HepG2 (cell line): ENCODE measurements around the gene CSTPP1. TPM values are rescaled to one million over a fixed set of nuclear protein-coding genes. Genes with fewer than 3 reads are reported as not detected.

Source experiments
- ARID3A ChIP-seq: IDR thresholded peaks from 2 replicates; pipeline ENCODE4 v1.6.1; 2012; ENCODE audit warnings: low read depth, low read length, improper control_type of control experiment
- ASH2L ChIP-seq: fragments of 300-600, 200-600 bp; sonication (generic); IDR thresholded peaks from 2 replicates; pipeline ENCODE4 v1.7.0; 2017; ENCODE audit warnings: low read depth, mild to moderate bottlenecking, moderate library complexity, mixed read lengths, low read length; ENCODE audit not compliant: insufficient read length
- ATF5 ChIP-seq: sonication (generic); formaldehyde crosslinking; IDR thresholded peaks from 2 replicates; pipeline ENCODE4 v1.4.0; 2020; ENCODE audit warnings: mild to moderate bottlenecking, low read depth, missing genetic modification reagents
- CCAR2 ChIP-seq: fragments of 200-400 bp; formaldehyde crosslinking; optimal IDR thresholded peaks from 2 replicates; pipeline ENCODE3; 2018; ENCODE audit warnings: low read depth, mild to moderate bottlenecking, low read length, moderate library complexity
- FOXJ3 ChIP-seq: sonication (generic); formaldehyde crosslinking; IDR thresholded peaks from 2 replicates; pipeline ENCODE4 v1.4.0; 2020; ENCODE audit warnings: missing genetic modification reagents, mild to moderate bottlenecking, borderline replicate concordance
- JUN ChIP-seq: sonication (generic); formaldehyde crosslinking; IDR thresholded peaks from 2 replicates; pipeline ENCODE4 v1.4.0; 2020; ENCODE audit warnings: mild to moderate bottlenecking, missing genetic modification reagents
- MAZ ChIP-seq, 2 experiments: sonication (generic) in 1 of 2; formaldehyde crosslinking in 1 of 2; IDR thresholded peaks; 2 replicates each; pipeline versions ENCODE4 v1.5.0 to v1.6.1; 2012 to 2020; ENCODE audit warnings: low read depth in 2 of 2, mild to moderate bottlenecking in 2 of 2, borderline replicate concordance in 1 of 2, improper control_type of control experiment in 1 of 2, low read length in 1 of 2, missing genetic modification reagents in 1 of 2, moderate library complexity in 1 of 2
- MIXL1 ChIP-seq: IDR thresholded peaks from 2 replicates; pipeline ENCODE4 v1.6.1; 2016
- MXI1 ChIP-seq: IDR thresholded peaks from 3 replicates; pipeline ENCODE4 v1.6.1; 2012; ENCODE audit warnings: low read depth, low read length, inconsistent platforms, borderline replicate concordance
- NPAS2 ChIP-seq: sonication (generic); formaldehyde crosslinking; IDR thresholded peaks from 2 replicates; pipeline ENCODE4 v1.8.0; 2022; ENCODE audit warnings: mild to moderate bottlenecking, missing genetic modification reagents, borderline replicate concordance
- NR2F1 ChIP-seq, 2 experiments: fragments of 450-650 bp in 1 of 2; formaldehyde crosslinking in 1 of 2; IDR thresholded peaks; 2 replicates each; pipeline versions ENCODE4 v1.5.0 to v1.6.1; 2016 to 2020; ENCODE audit warnings: mild to moderate bottlenecking in 1 of 2, missing compliant biosample characterization in 1 of 2, missing genetic modification reagents in 1 of 2, moderate library complexity in 1 of 2
- PITX1 ChIP-seq: sonication (generic); formaldehyde crosslinking; IDR thresholded peaks from 2 replicates; pipeline ENCODE4 v1.5.1; 2020; ENCODE audit warnings: mild to moderate bottlenecking, missing genetic modification reagents
- RORA ChIP-seq: sonication (generic); formaldehyde crosslinking; IDR thresholded peaks from 2 replicates; pipeline ENCODE4 v1.5.0; 2020; ENCODE audit warnings: mild to moderate bottlenecking, missing genetic modification reagents, moderate library complexity
- SCMH1 ChIP-seq: sonication (generic); formaldehyde crosslinking; IDR thresholded peaks from 2 replicates; pipeline ENCODE4 v1.9.0; 2021; ENCODE audit warnings: missing genetic modification reagents, mild to moderate bottlenecking, borderline replicate concordance
- SMYD3 ChIP-seq: sonication (generic); formaldehyde crosslinking; IDR thresholded peaks from 2 replicates; pipeline ENCODE4 v1.8.1; 2023; ENCODE audit warnings: mild to moderate bottlenecking, missing genetic modification reagents
- SOX5 ChIP-seq: IDR thresholded peaks from 2 replicates; pipeline ENCODE4 v1.6.1; 2016; ENCODE audit warnings: borderline replicate concordance
- SOX6 ChIP-seq, 2 experiments: fragments of 450-650 bp in 1 of 2; sonication (generic) in 1 of 2; formaldehyde crosslinking in 1 of 2; IDR thresholded peaks; 2 replicates each; pipeline versions ENCODE4 v1.4.0 to v1.6.1; 2017 to 2020; ENCODE audit warnings: antibody characterized with exemption in 1 of 2, mild to moderate bottlenecking in 1 of 2, missing genetic modification reagents in 1 of 2
- TEAD3 ChIP-seq: optimal IDR thresholded peaks from 2 replicates; pipeline ENCODE3; 2016; ENCODE audit warnings: borderline replicate concordance
- ZFX ChIP-seq: sonication (generic); formaldehyde crosslinking; IDR thresholded peaks from 2 replicates; pipeline ENCODE4 v1.4.0; 2020; ENCODE audit warnings: mild to moderate bottlenecking, low read depth, missing genetic modification reagents, moderate library complexity
- ZMAT3 ChIP-seq: sonication (generic); formaldehyde crosslinking; conservative IDR thresholded peaks from 2 replicates; pipeline ENCODE4 v1.7.0; 2021; ENCODE audit warnings: missing genetic modification reagents
- ZNF326 ChIP-seq: sonication (generic); formaldehyde crosslinking; IDR thresholded peaks from 2 replicates; pipeline ENCODE4 v1.4.0; 2020; ENCODE audit warnings: missing genetic modification reagents, borderline replicate concordance
- ZNF441 ChIP-seq: sonication (generic); formaldehyde crosslinking; IDR thresholded peaks from 2 replicates; pipeline ENCODE4 v1.7.0; 2021; ENCODE audit warnings: missing genetic modification reagents, borderline replicate concordance
- ZNF615 ChIP-seq: sonication (generic); formaldehyde crosslinking; IDR thresholded peaks from 2 replicates; pipeline ENCODE4 v1.5.0; 2020; ENCODE audit warnings: mild to moderate bottlenecking, missing genetic modification reagents, borderline replicate concordance
- ZSCAN25 ChIP-seq: sonication (generic); formaldehyde crosslinking; IDR thresholded peaks from 2 replicates; pipeline ENCODE4 v1.8.0; 2022; ENCODE audit warnings: mild to moderate bottlenecking, missing genetic modification reagents
- polyA plus RNA-seq, 8 experiments: library from polyadenylated mRNA; depleted of rRNA in 3 of 8; stranded (reverse) in 7 of 8; unstranded in 1 of 8; fragments of >200 nt; fragmentation: Illumina TruSeq in 4 of 8; extraction: Trizol in 4 of 8; gene quantifications; 2 replicates each; pipeline versions ENCODE4 v1.2.1 to v1.2.3, GENCODE V29; 2011 to 2016; ENCODE audit warnings: low read depth in 4 of 8, missing spikeins in 1 of 8, mixed read lengths in 1 of 8; ENCODE audit not compliant: insufficient read depth in 1 of 8
- total RNA-seq, 5 experiments: library from RNA; depleted of rRNA; stranded (reverse); fragments of >200 nt; fragmentation: Illumina TruSeq; extraction: Trizol; gene quantifications; 2 replicates each; pipeline ENCODE4 v1.2.3, GENCODE V29; 2016; ENCODE audit warnings: low read depth in 1 of 5
- TF ChIP-seq, protein P1 (sequence below): sonication (generic); formaldehyde crosslinking; IDR thresholded peaks from 2 replicates; pipeline ENCODE4 v1.8.0; 2022; ENCODE audit warnings: missing genetic modification reagents, mild to moderate bottlenecking, borderline replicate concordance

The CSTPP1 gene
- total and polyA plus RNA-seq, 2 of the 13 experiments (the other 11 are each of a cell fraction or from before 2014, with no cell fraction given) = 12.3 to 14.6 TPM

DNA sequence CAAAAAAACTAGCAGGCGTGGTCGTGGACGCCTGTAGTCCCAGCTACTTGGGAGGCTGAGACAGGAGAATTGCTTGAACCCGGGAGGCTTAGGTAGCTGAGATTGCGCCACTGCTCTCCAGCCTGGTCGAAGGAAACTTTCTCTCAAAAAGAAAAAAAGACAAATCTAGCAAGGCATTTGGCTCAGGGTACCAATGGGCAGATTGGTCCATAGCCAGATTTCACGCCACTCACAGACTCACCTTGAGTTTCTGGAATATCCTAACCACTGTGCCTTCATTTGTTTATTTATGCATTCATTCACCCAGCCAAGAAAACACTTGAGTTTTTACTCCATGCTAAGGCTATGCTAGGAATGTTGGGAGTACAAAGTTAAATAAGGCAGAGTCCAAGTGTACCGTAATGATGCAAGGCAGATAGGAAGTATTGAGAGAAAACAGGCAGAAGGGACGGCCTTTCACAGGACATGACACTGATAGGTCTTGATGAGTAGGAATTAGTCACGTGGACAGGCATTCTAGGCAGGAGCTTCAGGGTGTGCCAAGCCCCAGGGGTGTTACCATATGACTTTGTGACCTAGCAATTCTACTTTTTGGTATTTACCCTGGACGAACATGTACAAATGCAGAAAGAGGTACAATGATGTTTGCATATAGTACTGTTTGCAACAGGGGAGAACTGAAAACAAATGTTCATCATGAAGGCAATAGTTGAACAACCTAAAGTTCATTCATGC lies 252.7 kb downstream of the CSTPP1 start (continued):
- TF ChIP-seq SOX5 (CRISPR knock-in tag) (peak; percentile 86), NR2F1 (CRISPR knock-in tag; IDR thresholded peaks at IDR 0.05) (0 out of 4 replicates have a peak, but pooled peaks of 1 of the 2 experiments have one; percentile 39), RORA (CRISPR knock-in tag) (0 out of 2 replicates have a peak, but pooled peaks have one; percentile 64), ASH2L (peak; percentile 72), JUN (peak; percentile 95), SOX6 (IDR thresholded peaks at IDR 0.05) (no peak), SOX6 (CRISPR knock-in tag; IDR thresholded peaks at IDR 0.05) (peak; percentile 90), MAZ (IDR thresholded peaks at IDR 0.05; ENCODE audit: borderline replicate concordance, low read depth, low read length) (no peak), MAZ (CRISPR knock-in tag; IDR thresholded peaks at IDR 0.05; ENCODE audit: low read depth) (0 out of 2 replicates have a peak, but pooled peaks have one; percentile 23), PITX1 (CRISPR knock-in tag) (no peak), TEAD3 (CRISPR knock-in tag) (peak; percentile 100), ATF5 (CRISPR knock-in tag) (no peak), MIXL1 (CRISPR knock-in tag) (peak; percentile 87), SCMH1 (CRISPR knock-in tag) (no peak), ZSCAN25 (CRISPR knock-in tag) (peak; percentile 27; the same call in 1 of the 2 replicates), SMYD3 (CRISPR knock-in tag) (0 out of 2 replicates have a peak, but pooled peaks have one; percentile 45), MXI1 (peak; percentile 27; the same call in 1 of the 3 replicates), CCAR2 (no peak), ZFX (CRISPR knock-in tag) (0 out of 2 replicates have a peak, but pooled peaks have one; percentile 47), ARID3A (peak; percentile 90), ZNF326 (CRISPR knock-in tag) (no peak; the same call in 1 of the 2 replicates), FOXJ3 (CRISPR knock-in tag) (peak; percentile 85; the same call in 1 of the 2 replicates), ZNF441 (0 out of 2 replicates have a peak, but pooled peaks have one; percentile 19), ZNF615 (CRISPR knock-in tag) (no peak), ZMAT3 (CRISPR knock-in tag) (0 out of 2 replicates have a peak, but pooled peaks have one; percentile 25), NPAS2 (CRISPR knock-in tag) (0 out of 2 replicates have a peak, but pooled peaks have one; percentile 43)
- TF ChIP-seq, protein P1, sequence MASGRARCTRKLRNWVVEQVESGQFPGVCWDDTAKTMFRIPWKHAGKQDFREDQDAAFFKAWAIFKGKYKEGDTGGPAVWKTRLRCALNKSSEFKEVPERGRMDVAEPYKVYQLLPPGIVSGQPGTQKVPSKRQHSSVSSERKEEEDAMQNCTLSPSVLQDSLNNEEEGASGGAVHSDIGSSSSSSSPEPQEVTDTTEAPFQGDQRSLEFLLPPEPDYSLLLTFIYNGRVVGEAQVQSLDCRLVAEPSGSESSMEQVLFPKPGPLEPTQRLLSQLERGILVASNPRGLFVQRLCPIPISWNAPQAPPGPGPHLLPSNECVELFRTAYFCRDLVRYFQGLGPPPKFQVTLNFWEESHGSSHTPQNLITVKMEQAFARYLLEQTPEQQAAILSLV (CRISPR knock-in tag) = peak; percentile 49; the same call in 1 of the 2 replicates
